HEK293 (cell line): ENCODE results near the gene TMEM176A.

Source experiments
- CTCF ChIA-PET: fragments of 350-600 bp; formaldehyde crosslinking; extraction: SDS; loops from one replicate; lab custom pipeline; 2021; ENCODE audit warnings: antibody characterized with exemption; lab: Yijun Ruan, JAX
- POLR2A ChIA-PET: fragments of 300-600 bp; formaldehyde crosslinking; extraction: SDS; loops from one replicate; lab custom pipeline; 2020; ENCODE audit warnings: antibody characterized with exemption, inconsistent platforms; lab: Yijun Ruan, JAX
- H3K27ac ChIP-seq: fragments of 200-500 bp; sonication (Bioruptor generic); 2 replicates; pipeline ENCODE4 v1.5.1; 2014; ENCODE audit warnings: low read depth, low read length, control low read depth, inconsistent platforms; ENCODE audit errors: extremely low read depth
- H3K36me3 ChIP-seq, 2 experiments: fragments of 200-500 bp in 1 of 2; sonication (Bioruptor generic) in 1 of 2; 1 replicate in 1 of 2; 2 replicates in 1 of 2; pipeline ENCODE4 v1.5.1; 2014 to 2017; ENCODE audit warnings: inconsistent platforms in 2 of 2, low read length in 2 of 2; ENCODE audit not compliant: control insufficient read depth in 2 of 2, insufficient read depth in 1 of 2
- H3K4me1 ChIP-seq: fragments of 200-500 bp; sonication (Bioruptor generic); 2 replicates; pipeline ENCODE4 v1.5.1; 2014; ENCODE audit warnings: mild to moderate bottlenecking, low read length, inconsistent platforms; ENCODE audit not compliant: control insufficient read depth, insufficient read depth
- H3K4me3 ChIP-seq: 2 replicates; pipeline ENCODE4 v1.5.1; 2011; ENCODE audit warnings: low read depth, mild to moderate bottlenecking, control low read depth, low read length, moderate library complexity
- H3K9me3 ChIP-seq: fragments of 200-500 bp; sonication (Bioruptor generic); 2 replicates; pipeline ENCODE4 v1.5.1; 2014; ENCODE audit warnings: low read depth, low read length, inconsistent platforms; ENCODE audit not compliant: control insufficient read depth, insufficient read depth
- GLI4 ChIP-seq: fragments of 450-650 bp; formaldehyde crosslinking; IDR thresholded peaks from 2 replicates; pipeline ENCODE4 v1.5.1; 2016; ENCODE audit warnings: missing biosample characterization, missing genetic modification characterization
- IKZF3 ChIP-seq: fragments of 450-650 bp; IDR thresholded peaks from 2 replicates; pipeline ENCODE4 v1.5.0; 2018; ENCODE audit warnings: missing biosample characterization, mild to moderate bottlenecking, missing genetic modification characterization, moderate library complexity
- MZF1 ChIP-seq: fragments of 450-650 bp; formaldehyde crosslinking; IDR thresholded peaks from 2 replicates; pipeline ENCODE4 v1.5.1; 2017; ENCODE audit warnings: missing biosample characterization, missing genetic modification characterization, borderline replicate concordance
- RBAK ChIP-seq: fragments of 450-650 bp; formaldehyde crosslinking; IDR thresholded peaks from 2 replicates; pipeline ENCODE4 v1.5.1; 2016; ENCODE audit warnings: missing biosample characterization, missing genetic modification characterization
- SCRT1 ChIP-seq: fragments of 450-650 bp; formaldehyde crosslinking; IDR thresholded peaks from 2 replicates; pipeline ENCODE4 v1.5.1; 2016; ENCODE audit warnings: missing biosample characterization, missing genetic modification characterization, borderline replicate concordance
- SCRT2 ChIP-seq: fragments of 450-650 bp; formaldehyde crosslinking; IDR thresholded peaks from 2 replicates; pipeline ENCODE4 v1.5.1; 2016; ENCODE audit warnings: missing biosample characterization, missing genetic modification characterization
- SP7 ChIP-seq: fragments of 450-650 bp; formaldehyde crosslinking; IDR thresholded peaks from 2 replicates; pipeline ENCODE4 v1.5.1; 2016; ENCODE audit warnings: missing biosample characterization, missing genetic modification characterization
- WT1 ChIP-seq: fragments of 450-650 bp; formaldehyde crosslinking; IDR thresholded peaks from 2 replicates; pipeline ENCODE4 v1.5.1; 2016; ENCODE audit warnings: missing biosample characterization, missing genetic modification characterization
- ZNF132 ChIP-seq: fragments of 450-650 bp; formaldehyde crosslinking; IDR thresholded peaks from 2 replicates; pipeline ENCODE4 v1.5.1; 2017; ENCODE audit warnings: missing biosample characterization, missing genetic modification characterization, borderline replicate concordance
- ZNF157 ChIP-seq: fragments of 450-650 bp; formaldehyde crosslinking; IDR thresholded peaks from 2 replicates; pipeline ENCODE4 v1.5.1; 2016; ENCODE audit warnings: missing biosample characterization, missing genetic modification characterization
- ZNF274 ChIP-seq, 2 experiments: fragments of 200-500 bp in 1 of 2; fragments of 450-650 bp in 1 of 2; sonication (Bioruptor generic) in 1 of 2; formaldehyde crosslinking in 1 of 2; IDR thresholded peaks; 2 replicates each; pipeline versions ENCODE4 v1.5.1 to v1.6.1; 2014 to 2016; ENCODE audit warnings: borderline replicate concordance in 1 of 2, inconsistent platforms in 1 of 2, low read length in 1 of 2, missing biosample characterization in 1 of 2, missing genetic modification characterization in 1 of 2
- ZNF416 ChIP-seq: fragments of 450-650 bp; formaldehyde crosslinking; IDR thresholded peaks from 2 replicates; pipeline ENCODE4 v1.5.1; 2016; ENCODE audit warnings: missing biosample characterization, missing genetic modification characterization
- ZNF426 ChIP-seq: fragments of 450-650 bp; formaldehyde crosslinking; IDR thresholded peaks from 2 replicates; pipeline ENCODE4 v1.5.1; 2017; ENCODE audit warnings: missing biosample characterization, missing genetic modification characterization, mild to moderate bottlenecking, inconsistent platforms, moderate library complexity
- ZNF521 ChIP-seq: fragments of 450-650 bp; formaldehyde crosslinking; IDR thresholded peaks from 2 replicates; pipeline ENCODE4 v1.5.1; 2017; ENCODE audit warnings: missing biosample characterization, mild to moderate bottlenecking, missing genetic modification characterization
- ZNF629 ChIP-seq: fragments of 450-650 bp; formaldehyde crosslinking; IDR thresholded peaks from 2 replicates; pipeline ENCODE4 v1.5.1; 2017; ENCODE audit warnings: missing biosample characterization, missing genetic modification characterization
- ZNF658 ChIP-seq: fragments of 450-650 bp; formaldehyde crosslinking; IDR thresholded peaks from 2 replicates; pipeline ENCODE4; 2016; ENCODE audit warnings: missing biosample characterization, missing genetic modification characterization
- ZNF785 ChIP-seq: fragments of 450-650 bp; formaldehyde crosslinking; IDR thresholded peaks from 2 replicates; pipeline ENCODE4 v1.5.1; 2016; ENCODE audit warnings: missing biosample characterization, missing genetic modification characterization
- ZSCAN23 ChIP-seq: fragments of 450-650 bp; formaldehyde crosslinking; IDR thresholded peaks from 2 replicates; pipeline ENCODE4 v1.5.1; 2016; ENCODE audit warnings: missing biosample characterization, missing genetic modification characterization
- TF ChIP-seq, protein P1 (sequence below): fragments of 450-650 bp; IDR thresholded peaks from 2 replicates; pipeline ENCODE4 v1.5.1; 2018; ENCODE audit warnings: missing biosample characterization, mild to moderate bottlenecking, missing genetic modification characterization
- TF ChIP-seq, protein P2 (sequence below): fragments of 450-650 bp; formaldehyde crosslinking; IDR thresholded peaks from 2 replicates; pipeline ENCODE4 v1.5.1; 2016; ENCODE audit warnings: missing biosample characterization, missing genetic modification characterization
- TF ChIP-seq, protein P3 (sequence below): fragments of 450-650 bp; formaldehyde crosslinking; conservative IDR thresholded peaks from 2 replicates; pipeline ENCODE4 v1.5.1; 2016; ENCODE audit warnings: low read depth, missing biosample characterization, missing genetic modification characterization
- TF ChIP-seq, protein P4 (sequence below): fragments of 450-650 bp; formaldehyde crosslinking; IDR thresholded peaks from 2 replicates; pipeline ENCODE4 v1.5.1; 2016; ENCODE audit warnings: missing biosample characterization, missing genetic modification characterization

The TMEM176A gene

DNA sequence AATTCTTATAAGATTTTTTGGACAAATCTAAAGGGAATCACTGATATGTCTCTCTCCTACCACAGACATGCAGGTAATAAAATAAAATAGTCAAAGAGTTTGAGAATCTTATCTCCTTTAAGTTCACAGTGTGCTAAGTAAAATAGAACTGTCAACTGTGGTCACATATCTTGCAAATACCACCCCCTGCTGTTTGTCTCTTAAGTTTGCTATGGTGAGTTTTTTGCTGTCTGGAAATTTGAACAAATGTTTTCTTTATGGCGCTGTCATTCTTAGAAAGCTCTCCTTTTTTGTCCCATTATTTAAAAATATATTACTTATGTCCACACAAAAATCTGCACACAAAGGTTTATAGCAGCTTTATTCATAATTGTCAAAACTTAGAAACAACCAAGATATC lies 43.7 kb upstream of the TMEM176A start:
- CTCF ChIA-PET: interaction anchor here (0.7 to 1.6 kb wide), 5 partner anchors 8 to 308 kb away, joined by 3 to 10 read pairs (median 4); no protein-coding TSS in a partner anchor
- TF ChIP-seq IKZF3 (tag by site-specific recombination): no peak
- no peak for TF ChIP-seq WT1 (tag by site-specific recombination)
- no peak for TF ChIP-seq ZSCAN23 (tag by site-specific recombination)
- no peak for TF ChIP-seq SP7 (tag by site-specific recombination)
- TF ChIP-seq MZF1 (tag by site-specific recombination): no peak
- TF ChIP-seq ZNF132 (tag by site-specific recombination): no peak
- TF ChIP-seq, all 188 proteins: peak for 0
- POLR2A ChIA-PET: no interaction called here
- no peaks in the 10 kb centered on the region for H3K9me3 ChIP-seq
- H3K4me1 ChIP-seq: no peaks in the 10 kb centered on the region
- H3K4me3 ChIP-seq: no peak overlapping the region
- H3K27ac ChIP-seq: no peak overlapping the region
- no peaks in the 10 kb centered on the region for H3K36me3 ChIP-seq

DNA sequence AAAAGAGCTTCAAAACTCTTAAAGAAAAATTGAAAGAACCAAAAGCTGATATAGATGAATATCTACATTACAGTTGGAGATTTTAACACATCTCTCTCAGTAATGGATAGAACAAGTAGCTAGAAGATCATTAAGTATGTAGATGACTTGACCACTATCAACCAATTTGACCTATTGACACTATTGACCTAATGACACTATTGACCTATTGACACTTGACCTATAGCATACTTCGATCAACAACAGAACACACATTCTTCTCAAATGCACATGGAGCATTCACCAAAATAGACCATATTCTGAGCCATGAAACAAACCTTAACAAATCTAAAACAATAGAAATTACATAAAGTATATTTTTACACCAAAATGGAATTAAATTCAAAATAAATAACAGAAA lies 41.1 kb upstream of the TMEM176A start:
- CTCF ChIA-PET: interaction anchor here (0.9 to 1.6 kb wide), 2 partner anchors 19 to 311 kb away, joined by 4 to 11 read pairs; no protein-coding TSS in a partner anchor

More for the DNA sequence above, 41.1 kb upstream of the TMEM176A start:
- no peaks in the 10 kb centered on the region for H3K36me3 ChIP-seq
- no peaks in the 10 kb centered on the region for H3K4me1 ChIP-seq
- POLR2A ChIA-PET: no interaction called here
- H3K27ac ChIP-seq: no peak overlapping the region
- TF ChIP-seq ZNF521 (no peak), ZNF629 (tag by site-specific recombination) (no peak), RBAK (tag by site-specific recombination) (no peak), ZNF426 (tag by site-specific recombination) (no peak), SCRT1 (tag by site-specific recombination) (no peak), ZNF658 (no peak), SCRT2 (no peak), ZNF274 (IDR thresholded peaks at IDR 0.05; ENCODE audit: low read length) (no peak), ZNF274 (tag by site-specific recombination; IDR thresholded peaks at IDR 0.05; ENCODE audit: borderline replicate concordance) (no peak), ZNF416 (tag by site-specific recombination) (no peak), GLI4 (tag by site-specific recombination) (no peak), ZNF157 (tag by site-specific recombination) (no peak), ZNF785 (no peak)
- TF ChIP-seq, protein P1, sequence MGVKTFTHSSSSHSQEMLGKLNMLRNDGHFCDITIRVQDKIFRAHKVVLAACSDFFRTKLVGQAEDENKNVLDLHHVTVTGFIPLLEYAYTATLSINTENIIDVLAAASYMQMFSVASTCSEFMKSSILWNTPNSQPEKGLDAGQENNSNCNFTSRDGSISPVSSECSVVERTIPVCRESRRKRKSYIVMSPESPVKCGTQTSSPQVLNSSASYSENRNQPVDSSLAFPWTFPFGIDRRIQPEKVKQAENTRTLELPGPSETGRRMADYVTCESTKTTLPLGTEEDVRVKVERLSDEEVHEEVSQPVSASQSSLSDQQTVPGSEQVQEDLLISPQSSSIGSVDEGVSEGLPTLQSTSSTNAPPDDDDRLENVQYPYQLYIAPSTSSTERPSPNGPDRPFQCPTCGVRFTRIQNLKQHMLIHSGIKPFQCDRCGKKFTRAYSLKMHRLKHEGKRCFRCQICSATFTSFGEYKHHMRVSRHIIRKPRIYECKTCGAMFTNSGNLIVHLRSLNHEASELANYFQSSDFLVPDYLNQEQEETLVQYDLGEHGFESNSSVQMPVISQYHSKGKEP (tag by site-specific recombination): no peak
- TF ChIP-seq, protein P2, sequence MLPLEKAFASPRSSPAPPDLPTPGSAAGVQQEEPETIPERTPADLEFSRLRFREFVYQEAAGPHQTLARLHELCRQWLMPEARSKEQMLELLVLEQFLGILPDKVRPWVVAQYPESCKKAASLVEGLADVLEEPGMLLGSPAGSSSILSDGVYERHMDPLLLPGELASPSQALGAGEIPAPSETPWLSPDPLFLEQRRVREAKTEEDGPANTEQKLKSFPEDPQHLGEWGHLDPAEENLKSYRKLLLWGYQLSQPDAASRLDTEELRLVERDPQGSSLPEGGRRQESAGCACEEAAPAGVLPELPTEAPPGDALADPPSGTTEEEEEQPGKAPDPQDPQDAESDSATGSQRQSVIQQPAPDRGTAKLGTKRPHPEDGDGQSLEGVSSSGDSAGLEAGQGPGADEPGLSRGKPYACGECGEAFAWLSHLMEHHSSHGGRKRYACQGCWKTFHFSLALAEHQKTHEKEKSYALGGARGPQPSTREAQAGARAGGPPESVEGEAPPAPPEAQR (tag by site-specific recombination): no peak
- TF ChIP-seq, protein P3, sequence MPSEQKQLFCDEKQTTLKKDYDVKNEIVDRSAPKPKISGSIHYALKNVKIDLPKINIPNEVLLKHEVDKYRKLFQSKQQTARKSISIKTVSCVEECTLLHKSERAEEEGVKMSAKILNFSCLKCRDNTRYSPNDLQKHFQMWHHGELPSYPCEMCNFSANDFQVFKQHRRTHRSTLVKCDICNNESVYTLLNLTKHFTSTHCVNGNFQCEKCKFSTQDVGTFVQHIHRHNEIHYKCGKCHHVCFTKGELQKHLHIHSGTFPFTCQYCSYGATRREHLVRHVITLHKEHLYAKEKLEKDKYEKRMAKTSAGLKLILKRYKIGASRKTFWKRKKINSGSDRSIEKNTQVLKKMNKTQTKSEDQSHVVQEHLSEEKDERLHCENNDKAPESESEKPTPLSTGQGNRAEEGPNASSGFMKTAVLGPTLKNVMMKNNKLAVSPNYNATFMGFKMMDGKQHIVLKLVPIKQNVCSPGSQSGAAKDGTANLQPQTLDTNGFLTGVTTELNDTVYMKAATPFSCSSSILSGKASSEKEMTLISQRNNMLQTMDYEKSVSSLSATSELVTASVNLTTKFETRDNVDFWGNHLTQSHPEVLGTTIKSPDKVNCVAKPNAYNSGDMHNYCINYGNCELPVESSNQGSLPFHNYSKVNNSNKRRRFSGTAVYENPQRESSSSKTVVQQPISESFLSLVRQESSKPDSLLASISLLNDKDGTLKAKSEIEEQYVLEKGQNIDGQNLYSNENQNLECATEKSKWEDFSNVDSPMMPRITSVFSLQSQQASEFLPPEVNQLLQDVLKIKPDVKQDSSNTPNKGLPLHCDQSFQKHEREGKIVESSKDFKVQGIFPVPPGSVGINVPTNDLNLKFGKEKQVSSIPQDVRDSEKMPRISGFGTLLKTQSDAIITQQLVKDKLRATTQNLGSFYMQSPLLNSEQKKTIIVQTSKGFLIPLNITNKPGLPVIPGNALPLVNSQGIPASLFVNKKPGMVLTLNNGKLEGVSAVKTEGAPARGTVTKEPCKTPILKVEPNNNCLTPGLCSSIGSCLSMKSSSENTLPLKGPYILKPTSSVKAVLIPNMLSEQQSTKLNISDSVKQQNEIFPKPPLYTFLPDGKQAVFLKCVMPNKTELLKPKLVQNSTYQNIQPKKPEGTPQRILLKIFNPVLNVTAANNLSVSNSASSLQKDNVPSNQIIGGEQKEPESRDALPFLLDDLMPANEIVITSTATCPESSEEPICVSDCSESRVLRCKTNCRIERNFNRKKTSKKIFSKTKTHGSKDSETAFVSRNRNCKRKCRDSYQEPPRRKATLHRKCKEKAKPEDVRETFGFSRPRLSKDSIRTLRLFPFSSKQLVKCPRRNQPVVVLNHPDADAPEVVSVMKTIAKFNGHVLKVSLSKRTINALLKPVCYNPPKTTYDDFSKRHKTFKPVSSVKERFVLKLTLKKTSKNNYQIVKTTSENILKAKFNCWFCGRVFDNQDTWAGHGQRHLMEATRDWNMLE (tag by site-specific recombination): no peak
- TF ChIP-seq, protein P4, sequence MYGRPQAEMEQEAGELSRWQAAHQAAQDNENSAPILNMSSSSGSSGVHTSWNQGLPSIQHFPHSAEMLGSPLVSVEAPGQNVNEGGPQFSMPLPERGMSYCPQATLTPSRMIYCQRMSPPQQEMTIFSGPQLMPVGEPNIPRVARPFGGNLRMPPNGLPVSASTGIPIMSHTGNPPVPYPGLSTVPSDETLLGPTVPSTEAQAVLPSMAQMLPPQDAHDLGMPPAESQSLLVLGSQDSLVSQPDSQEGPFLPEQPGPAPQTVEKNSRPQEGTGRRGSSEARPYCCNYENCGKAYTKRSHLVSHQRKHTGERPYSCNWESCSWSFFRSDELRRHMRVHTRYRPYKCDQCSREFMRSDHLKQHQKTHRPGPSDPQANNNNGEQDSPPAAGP (tag by site-specific recombination): no peak
- H3K4me3 ChIP-seq: no peak overlapping the region
- no peaks in the 10 kb centered on the region for H3K9me3 ChIP-seq
